HG02884 (cell line): ENCODE results near the gene SEPTIN10.

Source experiments
- ATAC-seq: cut with Tn5 transposase; IDR thresholded peaks from one replicate; pipeline ENCODE4 v1.9.1; 2021; ENCODE audit warnings: mild to moderate bottlenecking, moderate library complexity; ENCODE audit not compliant: unreplicated experiment

SEPTIN10 gene

GRCh38 chr2:109526442-109526970 lies 87.3 kb downstream of the SEPTIN10 start:
- no peak for ATAC-seq

GRCh38 chr2:109525836-109526235 lies 87.9 kb downstream of the SEPTIN10 start:
- no peak for ATAC-seq

- ATAC-seq, result no peak
Measured at GRCh38 chr2:109523536-109524361, 90.0 kb downstream of the SEPTIN10 start.

GRCh38 chr2:109523121-109523520 lies 90.6 kb downstream of the SEPTIN10 start:
- no peak for ATAC-seq

- ATAC-seq, result no peak
Measured at GRCh38 chr2:109522063-109522374, 91.7 kb downstream of the SEPTIN10 start.

GRCh38 chr2:109521233-109522062 lies 92.3 kb downstream of the SEPTIN10 start:
- ATAC-seq, result no peak

GRCh38 chr2:109519513-109519912 lies 94.3 kb downstream of the SEPTIN10 start:
- no peak for ATAC-seq

- no peak for ATAC-seq
Measured at GRCh38 chr2:109517118-109517889, 96.5 kb downstream of the SEPTIN10 start.

- no peak for ATAC-seq
Measured at GRCh38 chr2:109516445-109517117, 97.2 kb downstream of the SEPTIN10 start.

GRCh38 chr2:109514857-109515256 lies 98.9 kb downstream of the SEPTIN10 start:
- ATAC-seq, result no peak

GRCh38 chr2:109513749-109514588 lies 99.8 kb downstream of the SEPTIN10 start:
- peak; percentile 67 for ATAC-seq

GRCh38 chr2:109513230-109513629 lies 100.5 kb downstream of the SEPTIN10 start:
- ATAC-seq, result no peak

GRCh38 chr2:109512076-109512475 lies 101.7 kb downstream of the SEPTIN10 start:
- ATAC-seq, result no peak

- no peak for ATAC-seq
Measured at GRCh38 chr2:109511168-109511567, 102.6 kb downstream of the SEPTIN10 start.

GRCh38 chr2:109510136-109511028 lies 103.4 kb downstream of the SEPTIN10 start:
- no peak for ATAC-seq

GRCh38 chr2:109508556-109508955 lies 105.2 kb downstream of the SEPTIN10 start:
- ATAC-seq, result no peak

GRCh38 chr2:109507828-109508227 lies 105.9 kb downstream of the SEPTIN10 start:
- ATAC-seq, result no peak

GRCh38 chr2:109507217-109507616 lies 106.5 kb downstream of the SEPTIN10 start:
- ATAC-seq, result no peak

GRCh38 chr2:109503191-109503590 lies 110.6 kb downstream of the SEPTIN10 start:
- no peak for ATAC-seq
